ENCODE measurements around the gene STK32A. TPM values are rescaled to one million over a fixed set of nuclear protein-coding genes. Genes with fewer than 3 reads are reported as not detected.
A peak's percentile ranks its signal among the peaks of the same experiment; 100 is the strongest.

The STK32A gene
- total RNA-seq, 2 donors from 2014 or later, result 0.64 to 12.9 TPM

DNA sequence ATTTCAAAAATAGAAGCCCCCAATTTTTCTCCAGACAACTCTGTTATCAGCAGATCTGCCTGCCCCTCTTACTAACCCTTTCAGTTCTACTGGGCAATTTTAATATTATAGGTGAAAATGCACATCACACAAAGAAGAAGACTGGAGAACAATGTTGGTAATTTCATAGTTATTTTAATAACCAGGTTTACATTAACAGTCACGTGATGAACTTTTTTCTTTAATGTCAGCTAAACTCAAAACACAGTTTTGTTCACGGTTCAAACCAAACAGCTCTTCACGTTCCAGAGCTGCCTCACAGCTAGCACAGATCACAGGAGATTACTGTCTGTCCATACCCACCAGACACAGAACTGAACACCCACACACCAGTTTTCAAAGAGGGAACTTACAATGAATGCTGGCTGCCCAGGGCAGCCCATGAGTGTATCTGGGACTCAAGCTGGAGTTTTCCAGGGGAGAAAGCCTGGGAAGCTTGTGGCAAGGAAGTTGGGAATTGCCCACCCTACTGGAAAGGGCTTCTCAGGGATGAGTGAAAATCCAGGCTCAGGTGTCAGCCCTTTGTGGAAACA lies 155.9 kb downstream of the STK32A start:
- TF ChIP-seq, protein P1, sequence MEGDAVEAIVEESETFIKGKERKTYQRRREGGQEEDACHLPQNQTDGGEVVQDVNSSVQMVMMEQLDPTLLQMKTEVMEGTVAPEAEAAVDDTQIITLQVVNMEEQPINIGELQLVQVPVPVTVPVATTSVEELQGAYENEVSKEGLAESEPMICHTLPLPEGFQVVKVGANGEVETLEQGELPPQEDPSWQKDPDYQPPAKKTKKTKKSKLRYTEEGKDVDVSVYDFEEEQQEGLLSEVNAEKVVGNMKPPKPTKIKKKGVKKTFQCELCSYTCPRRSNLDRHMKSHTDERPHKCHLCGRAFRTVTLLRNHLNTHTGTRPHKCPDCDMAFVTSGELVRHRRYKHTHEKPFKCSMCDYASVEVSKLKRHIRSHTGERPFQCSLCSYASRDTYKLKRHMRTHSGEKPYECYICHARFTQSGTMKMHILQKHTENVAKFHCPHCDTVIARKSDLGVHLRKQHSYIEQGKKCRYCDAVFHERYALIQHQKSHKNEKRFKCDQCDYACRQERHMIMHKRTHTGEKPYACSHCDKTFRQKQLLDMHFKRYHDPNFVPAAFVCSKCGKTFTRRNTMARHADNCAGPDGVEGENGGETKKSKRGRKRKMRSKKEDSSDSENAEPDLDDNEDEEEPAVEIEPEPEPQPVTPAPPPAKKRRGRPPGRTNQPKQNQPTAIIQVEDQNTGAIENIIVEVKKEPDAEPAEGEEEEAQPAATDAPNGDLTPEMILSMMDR (IDR thresholded peaks at IDR 0.05), result no peak
- no peak for DNase-seq (ENCODE audit: low spot score)
- H3K9me3 ChIP-seq, result no peaks in the 10 kb centered on the region
- H3K4me3 ChIP-seq, result no peak overlapping the region
- no peaks in the 10 kb centered on the region for H3K27me3 ChIP-seq (replicated peaks; ENCODE audit: insufficient read depth)
- WGBS, result 58% methylated on average over 3 of the region's 3 CpGs
- H3K36me3 ChIP-seq, result no peaks in the 10 kb centered on the region
- H3K27ac ChIP-seq, result no peak overlapping the region
- H3K4me1 ChIP-seq (replicated peaks), result no peaks in the 10 kb centered on the region
- intact Hi-C loops (cut with DNase I), result loop anchor here (5.0 kb wide), 1 partner anchor 167 kb away; no protein-coding TSS in a partner anchor

DNA sequence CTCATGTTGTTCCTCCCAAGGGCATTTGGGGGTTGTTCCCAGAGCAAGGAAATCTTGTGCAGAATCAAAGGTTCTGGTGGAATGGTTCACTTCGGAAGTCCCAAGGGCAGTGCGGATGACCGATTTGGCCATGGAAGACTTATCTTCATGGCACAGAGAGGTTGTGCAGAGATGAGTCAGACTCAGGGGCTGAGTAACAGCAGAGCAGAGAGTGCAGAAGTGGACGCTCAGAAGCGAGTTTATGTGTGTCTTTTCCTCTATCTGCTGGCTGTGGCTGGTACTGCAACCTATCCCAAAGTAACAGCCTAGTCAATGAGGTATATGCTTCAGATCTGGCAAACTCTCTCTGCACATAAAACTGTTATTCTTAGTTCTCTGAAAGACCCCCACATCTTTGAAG lies 157.0 kb downstream of the STK32A start:
- Histone ChIP-seq H3K9me3 (no peaks in the 10 kb centered on the region), H3K27me3 (replicated peaks; ENCODE audit: insufficient read depth) (no peaks in the 10 kb centered on the region), H3K4me3 (no peak overlapping the region), H3K36me3 (no peaks in the 10 kb centered on the region), H3K27ac (no peak overlapping the region), H3K4me1 (replicated peaks) (no peaks in the 10 kb centered on the region)
- WGBS, result 68% methylated on average over 5 of the region's 5 CpGs
- intact Hi-C loops (cut with DNase I), result loop anchor here (5.0 kb wide), 1 partner anchor 166 kb away; no protein-coding TSS in a partner anchor
- no peak for DNase-seq (ENCODE audit: low spot score)
- TF ChIP-seq, protein P1 (IDR thresholded peaks at IDR 0.05), result peak in 3 of 4 experiments; percentile 24 to 37 (median 36)
- TF ChIP-seq POLR2A (IDR thresholded peaks at IDR 0.05) (no peak), POLR2AphosphoS5 (IDR thresholded peaks at IDR 0.05) (no peak)

DNA sequence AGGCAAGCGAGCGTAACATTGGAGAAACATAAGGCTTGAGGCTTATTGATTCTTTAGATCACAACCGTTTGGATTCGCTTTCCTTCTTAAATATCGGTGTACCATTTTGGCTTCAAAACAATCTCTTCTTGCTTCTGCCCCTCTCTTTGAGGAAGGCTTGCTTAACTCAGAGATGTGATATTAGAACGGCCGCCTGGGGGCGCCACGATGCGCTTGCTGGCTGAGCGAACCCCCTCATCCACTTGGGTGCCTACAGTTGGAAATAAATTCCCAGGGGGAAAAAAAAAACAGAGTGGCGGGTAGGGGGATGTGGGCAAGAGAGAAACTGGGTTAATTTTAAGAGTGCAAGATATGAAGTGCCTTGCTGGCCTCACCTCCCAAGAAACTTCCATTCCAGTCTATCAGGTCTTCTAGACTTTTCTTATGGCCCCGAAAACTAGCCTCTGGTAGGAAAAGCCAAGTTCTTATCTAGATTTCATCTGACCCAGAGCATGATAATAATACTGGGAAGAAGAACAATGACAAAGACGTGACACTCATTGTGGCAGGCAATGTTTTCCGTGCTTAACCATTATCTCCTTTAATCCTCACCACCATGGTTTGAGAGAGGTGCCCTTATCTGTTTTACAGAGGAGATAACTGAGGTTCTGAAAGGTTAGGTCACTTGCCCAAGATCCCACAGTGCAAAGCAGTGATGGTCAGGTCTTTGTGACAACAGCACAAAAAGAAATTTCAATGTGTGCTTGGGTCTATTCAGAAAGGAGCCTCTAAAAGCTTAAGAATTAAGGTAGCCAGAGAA lies 159.2 kb downstream of the STK32A start:
- intact Hi-C loops (cut with DNase I), result loop anchor here (5.0 kb wide), 1 partner anchor 163 kb away; no protein-coding TSS in a partner anchor

DNA sequence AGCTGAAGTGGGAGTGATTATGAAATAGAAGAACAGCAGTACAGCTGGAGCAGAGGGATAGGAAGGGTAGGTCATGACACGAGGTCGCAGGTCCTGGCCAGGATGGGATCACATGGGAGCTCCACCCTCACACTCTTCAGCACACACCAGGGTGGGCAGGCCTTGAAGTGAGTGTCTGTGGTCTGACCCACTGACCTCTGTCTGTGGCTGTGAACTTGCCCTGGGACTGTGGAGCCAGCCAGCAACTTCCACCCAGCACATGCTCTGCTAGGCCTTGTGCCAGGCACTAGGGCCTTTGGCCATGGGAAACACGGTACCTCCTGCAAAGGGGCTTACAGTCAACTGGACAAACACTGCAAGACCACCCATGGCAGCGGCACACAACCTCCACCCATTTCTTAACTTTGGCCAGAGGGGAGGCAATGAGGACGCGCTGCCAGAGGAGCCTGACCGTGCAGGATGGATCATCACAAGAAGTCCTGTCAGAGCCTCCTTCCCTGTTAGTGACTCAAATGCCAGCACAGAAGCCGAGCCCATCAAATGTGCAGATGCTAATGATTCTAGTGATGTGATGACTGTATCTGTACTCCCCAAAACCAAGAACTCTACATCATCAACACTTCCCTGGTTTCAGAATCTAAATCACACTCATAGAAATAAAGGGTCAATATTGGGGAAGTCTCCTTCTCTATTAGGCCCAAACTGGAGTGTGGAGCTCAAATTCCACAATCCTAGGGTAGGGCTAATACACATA lies 161.4 kb downstream of the STK32A start:
- no peaks in the 10 kb centered on the region for H3K4me1 ChIP-seq (replicated peaks)
- 84% methylated on average over 8 of the region's 8 CpGs for WGBS
- H3K4me3 ChIP-seq, result no peak overlapping the region
- no peaks in the 10 kb centered on the region for H3K36me3 ChIP-seq
- intact Hi-C loops (cut with DNase I), result no loop called here
- TF ChIP-seq POLR2A (IDR thresholded peaks at IDR 0.05) (no peak), POLR2AphosphoS5 (IDR thresholded peaks at IDR 0.05) (no peak)
- TF ChIP-seq, protein P1 (IDR thresholded peaks at IDR 0.05), result no peak
- H3K9me3 ChIP-seq, result no peaks in the 10 kb centered on the region
- H3K27ac ChIP-seq, result no peak overlapping the region
- no peak for DNase-seq (ENCODE audit: low spot score)
- H3K27me3 ChIP-seq (replicated peaks; ENCODE audit: insufficient read depth), result no peaks in the 10 kb centered on the region

More for the DNA sequence above, 159.2 kb downstream of the STK32A start:
- no peak overlapping the region for H3K27ac ChIP-seq
- WGBS, result 79% methylated on average over 15 of the region's 15 CpGs
- no peaks in the 10 kb centered on the region for H3K4me1 ChIP-seq (replicated peaks)
- no peak for DNase-seq (ENCODE audit: low spot score)
- H3K9me3 ChIP-seq, result no peaks in the 10 kb centered on the region
- H3K27me3 ChIP-seq (replicated peaks; ENCODE audit: insufficient read depth), result no peaks in the 10 kb centered on the region
- H3K36me3 ChIP-seq, result no peaks in the 10 kb centered on the region
- no peak overlapping the region for H3K4me3 ChIP-seq
- no peak for TF ChIP-seq POLR2AphosphoS5 (IDR thresholded peaks at IDR 0.05)
- TF ChIP-seq, protein P1 (IDR thresholded peaks at IDR 0.05), result no peak
- TF ChIP-seq POLR2A (IDR thresholded peaks at IDR 0.05), result no peak
